ENCODE results near the gene MAP2K6. TPM values are rescaled to one million over a fixed set of nuclear protein-coding genes. Genes with fewer than 3 reads are reported as not detected.

Gene MAP2K6
- total RNA-seq, 4 donors from 2014 or later = 3.6 to 5.6 (median 4.4) TPM

DNA sequence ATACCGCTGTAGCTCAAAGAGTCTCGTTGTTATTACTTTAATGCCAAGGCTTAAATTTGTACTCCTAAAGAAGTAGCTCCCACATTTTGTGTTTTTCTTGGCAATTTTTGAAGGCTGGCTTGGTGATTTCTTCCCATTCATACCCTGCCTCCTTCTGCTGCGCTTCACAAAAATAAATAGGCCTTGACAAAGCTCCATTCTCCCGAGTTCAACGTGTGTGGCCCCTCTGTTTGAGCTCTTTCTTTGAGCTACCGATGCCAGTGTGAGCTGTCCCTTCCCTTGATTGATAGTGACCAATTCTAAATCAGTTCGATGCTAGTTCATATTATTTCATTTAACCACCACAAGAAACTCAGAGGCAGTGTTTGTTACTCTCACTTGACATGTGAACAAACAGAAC is 96.8 kb downstream of the MAP2K6 start:
- no peak for DNase-seq
- no peaks in the 10 kb centered on the region for H3K9me3 ChIP-seq
- TF ChIP-seq, protein P1, sequence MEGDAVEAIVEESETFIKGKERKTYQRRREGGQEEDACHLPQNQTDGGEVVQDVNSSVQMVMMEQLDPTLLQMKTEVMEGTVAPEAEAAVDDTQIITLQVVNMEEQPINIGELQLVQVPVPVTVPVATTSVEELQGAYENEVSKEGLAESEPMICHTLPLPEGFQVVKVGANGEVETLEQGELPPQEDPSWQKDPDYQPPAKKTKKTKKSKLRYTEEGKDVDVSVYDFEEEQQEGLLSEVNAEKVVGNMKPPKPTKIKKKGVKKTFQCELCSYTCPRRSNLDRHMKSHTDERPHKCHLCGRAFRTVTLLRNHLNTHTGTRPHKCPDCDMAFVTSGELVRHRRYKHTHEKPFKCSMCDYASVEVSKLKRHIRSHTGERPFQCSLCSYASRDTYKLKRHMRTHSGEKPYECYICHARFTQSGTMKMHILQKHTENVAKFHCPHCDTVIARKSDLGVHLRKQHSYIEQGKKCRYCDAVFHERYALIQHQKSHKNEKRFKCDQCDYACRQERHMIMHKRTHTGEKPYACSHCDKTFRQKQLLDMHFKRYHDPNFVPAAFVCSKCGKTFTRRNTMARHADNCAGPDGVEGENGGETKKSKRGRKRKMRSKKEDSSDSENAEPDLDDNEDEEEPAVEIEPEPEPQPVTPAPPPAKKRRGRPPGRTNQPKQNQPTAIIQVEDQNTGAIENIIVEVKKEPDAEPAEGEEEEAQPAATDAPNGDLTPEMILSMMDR (IDR thresholded peaks at IDR 0.05) = no peak
- no peak for TF ChIP-seq POLR2A (IDR thresholded peaks at IDR 0.05)
- H3K27ac ChIP-seq = no peak overlapping the region
- no peaks in the 10 kb centered on the region for H3K27me3 ChIP-seq
- no peaks in the 10 kb centered on the region for H3K36me3 ChIP-seq
- intact Hi-C loops (cut with DNase I) = no loop called here
- H3K4me3 ChIP-seq (replicated peaks in 1 of 3) = no peak overlapping the region
- 82 to 84% methylated on average over 7 of the region's 7 CpGs for WGBS, 2 donors
- no peaks in the 10 kb centered on the region for H3K4me1 ChIP-seq

GRCh38 chr17:69512946-69513345 is 98.4 kb downstream of the MAP2K6 start:
- Histone ChIP-seq H3K9me3 (no peaks in the 10 kb centered on the region), H3K4me3 (replicated peaks in 1 of 3) (no peak overlapping the region), H3K27me3 (no peaks in the 10 kb centered on the region), H3K4me1 (no peaks in the 10 kb centered on the region), H3K27ac (no peak overlapping the region), H3K36me3 (no peaks in the 10 kb centered on the region)
- intact Hi-C loops (cut with DNase I) = no loop called here
- TF ChIP-seq, protein P1 (IDR thresholded peaks at IDR 0.05) = no peak
- no peak for TF ChIP-seq POLR2A (IDR thresholded peaks at IDR 0.05)
- DNase-seq = no peak
- 83 to 87% methylated on average over 5 of the region's 5 CpGs for WGBS, 2 donors

DNA sequence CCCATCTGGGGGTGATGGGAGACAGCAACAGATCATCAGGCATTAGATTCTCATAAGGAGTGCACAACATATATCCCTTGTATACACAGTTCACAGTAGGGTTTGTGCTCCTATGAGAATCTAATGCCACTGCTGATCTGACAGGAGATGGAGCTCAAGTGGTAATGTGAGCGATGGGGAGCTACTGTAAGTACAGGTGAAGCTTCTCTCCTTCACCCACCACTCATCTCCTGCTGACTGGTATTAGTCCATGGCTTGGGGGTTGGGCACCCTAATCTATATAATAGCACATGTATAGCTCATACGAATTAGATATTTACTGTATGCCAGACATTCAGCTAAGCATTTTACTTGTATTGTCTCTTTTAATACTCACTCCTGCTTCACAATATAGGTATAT is 101.7 kb downstream of the MAP2K6 start:
- intact Hi-C loops (cut with DNase I) = no loop called here
- no peak for TF ChIP-seq POLR2A (IDR thresholded peaks at IDR 0.05)
- WGBS, 2 donors = 99 to 100% methylated on average over 2 of the region's 2 CpGs
- Histone ChIP-seq H3K36me3 (no peaks in the 10 kb centered on the region), H3K27me3 (no peaks in the 10 kb centered on the region), H3K27ac (no peak overlapping the region), H3K4me1 (no peaks in the 10 kb centered on the region), H3K4me3 (replicated peaks in 1 of 3) (no peak overlapping the region), H3K9me3 (no peaks in the 10 kb centered on the region)
- DNase-seq = no peak

GRCh38 chr17:69516911-69517310 is 102.4 kb downstream of the MAP2K6 start:
- H3K4me1 ChIP-seq = no peaks in the 10 kb centered on the region
- H3K36me3 ChIP-seq = no peaks in the 10 kb centered on the region
- intact Hi-C loops (cut with DNase I) = no loop called here
- no peaks in the 10 kb centered on the region for H3K9me3 ChIP-seq
- 90 to 92% methylated on average over 2 of the region's 2 CpGs for WGBS, 2 donors
- TF ChIP-seq, protein P1 (IDR thresholded peaks at IDR 0.05) = no peak
- TF ChIP-seq POLR2A (IDR thresholded peaks at IDR 0.05) = no peak
- no peak overlapping the region for H3K4me3 ChIP-seq (replicated peaks in 1 of 3)
- H3K27ac ChIP-seq = no peak overlapping the region
- no peak for DNase-seq
- no peaks in the 10 kb centered on the region for H3K27me3 ChIP-seq

- intact Hi-C loops (cut with DNase I) = no loop called here
These were observed 104.5 kb downstream of the MAP2K6 start for GRCh38 chr17:69518951-69519350.

More at GRCh38 chr17:69518951-69519350, 104.5 kb downstream of the MAP2K6 start:
- Histone ChIP-seq H3K4me3 (replicated peaks in 1 of 3) (no peak overlapping the region), H3K27me3 (no peaks in the 10 kb centered on the region), H3K9me3 (no peaks in the 10 kb centered on the region), H3K4me1 (no peaks in the 10 kb centered on the region), H3K36me3 (no peaks in the 10 kb centered on the region), H3K27ac (no peak overlapping the region)
- DNase-seq = no peak
- no peak for TF ChIP-seq POLR2A (IDR thresholded peaks at IDR 0.05)
- TF ChIP-seq, protein P1 (IDR thresholded peaks at IDR 0.05) = no peak
- WGBS, 2 donors = 93 to 96% methylated on average over 5 of the region's 5 CpGs
